Measurements from ENCODE around the gene IFT80. TPM values are rescaled to one million over a fixed set of nuclear protein-coding genes. Genes with fewer than 3 reads are reported as not detected.
A peak's percentile ranks its signal among the peaks of the same experiment; 100 is the strongest.

IFT80 gene
- total and polyA plus RNA-seq, 9 of the 15 experiments (the other 6 are each of a cell fraction or from before 2014, with no cell fraction given): 6.7 to 21.1 (median 16.4) TPM

DNA sequence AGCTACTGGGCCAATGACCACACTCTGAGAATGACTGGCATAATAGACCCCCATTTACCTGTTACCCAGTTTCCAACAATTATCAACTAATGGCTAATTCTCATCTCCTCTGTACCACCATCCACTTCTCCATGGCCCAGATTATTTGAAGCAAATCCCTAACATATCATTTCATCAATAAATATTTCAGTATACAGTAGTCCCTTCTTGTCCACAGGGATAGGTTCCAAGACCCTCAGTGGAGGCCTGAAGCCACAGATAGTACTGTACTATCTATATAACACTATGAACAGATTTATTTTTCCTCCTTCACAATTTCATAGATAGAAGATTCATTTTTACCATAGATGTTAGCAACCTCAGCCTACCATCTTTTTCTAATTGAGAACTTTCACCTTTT lies 68.3 kb downstream of the IFT80 start:
- BruUV-seq (replicated peaks): no TSS peak
- peaks cover 0 to 12% of the 10 kb centered on the region in 2 experiments; a peak in 3 of 5 replicates for H3K4me1 ChIP-seq (replicated peaks in 1 of 2; ENCODE audit: control insufficient read depth in 2 of 2, insufficient read depth in 2 of 2, low read length in 2 of 2)
- TF ChIP-seq C11orf30 (IDR thresholded peaks at IDR 0.05; ENCODE audit: low read depth) (no peak), ZKSCAN8 (CRISPR knock-in tag; IDR thresholded peaks at IDR 0.05) (0 out of 2 replicates have a peak, but pooled peaks have one; percentile 15), SAFB (IDR thresholded peaks at IDR 0.05; ENCODE audit: borderline replicate concordance, low read depth, low read length) (no peak), NR4A1 (CRISPR knock-in tag; IDR thresholded peaks at IDR 0.05) (no peak), NR4A1 (tag; IDR thresholded peaks at IDR 0.05) (no peak), ZNF232 (CRISPR knock-in tag; IDR thresholded peaks at IDR 0.05) (no peak), SMAD3 (CRISPR knock-in tag; conservative IDR thresholded peaks at IDR 0.05) (0 out of 2 replicates have a peak, but pooled peaks have one; percentile 9), ZNF589 (CRISPR knock-in tag; IDR thresholded peaks at IDR 0.05; ENCODE audit: low read depth) (peak; percentile 20; the same call in 1 of the 2 replicates), ZNF324 (CRISPR knock-in tag; IDR thresholded peaks at IDR 0.05) (no peak), TFAM (CRISPR knock-in tag; conservative IDR thresholded peaks at IDR 0.05) (no peak), BDP1 (IDR thresholded peaks at IDR 0.05; ENCODE audit: insufficient read depth, insufficient read length) (no peak), RBFOX2 (IDR thresholded peaks at IDR 0.05; ENCODE audit: low read depth, low read length) (0 out of 2 replicates have a peak, but pooled peaks have one; percentile 25)
- no peak overlapping the region for H3K4me2 ChIP-seq (ENCODE audit: insufficient read depth, low read length)
- no peaks in the 10 kb centered on the region for H4K20me1 ChIP-seq (replicated peaks; ENCODE audit: control insufficient read depth, insufficient read depth, low read length)
- no peaks in the 10 kb centered on the region for H3K9me1 ChIP-seq (ENCODE audit: control insufficient read depth, insufficient read depth, low read length)
- ChIA-PET CTCF (ENCODE audit: low intra/inter-chr PET ratio) (no interaction called here), POLR2A (no interaction called here)
- no peaks in the 10 kb centered on the region for H3K9me3 ChIP-seq (replicated peaks; ENCODE audit: control insufficient read depth, insufficient read depth, low read depth, low read length)
- no peak; the same call in 2 of the 3 replicates for ATAC-seq
- no peak for DNase-seq (ENCODE audit: extremely low read depth in 1 of 4, low spot score in 3 of 4)
- H3K27ac ChIP-seq (ENCODE audit: extremely low read depth, low read depth, low read length): no peak overlapping the region
- intact Hi-C loops (cut with micrococcal nuclease): loop anchor here (5.0 kb wide), 1 partner anchor 72 kb away; no protein-coding TSS in a partner anchor
- H2AFZ ChIP-seq (ENCODE audit: low read depth, low read length): no peak overlapping the region
- H3K36me3 ChIP-seq (ENCODE audit: control insufficient read depth, insufficient read depth, low read length): no peaks in the 10 kb centered on the region
- no peak overlapping the region for H3K9ac ChIP-seq (ENCODE audit: insufficient read depth in 1 of 2, low read depth in 2 of 2, low read length in 2 of 2)
- no peaks in the 10 kb centered on the region for H3K79me2 ChIP-seq (ENCODE audit: control insufficient read depth, insufficient read depth, low read length)
- in situ Hi-C loops (cut with MboI): no loop called here
- H3K4me3 ChIP-seq: no peak overlapping the region
- H3K27me3 ChIP-seq (ENCODE audit: control insufficient read depth in 2 of 2, insufficient read depth in 2 of 2, low read length in 2 of 2): no peaks in the 10 kb centered on the region
- FAIRE-seq: no peak

All from K562 (cell line).